HG03159 (cell line): Measurements from ENCODE around the gene CYB5R3.

Source experiments
- ATAC-seq: cut with Tn5 transposase; IDR thresholded peaks from one replicate; pipeline ENCODE4 v1.9.1; 2021; ENCODE audit warnings: mild to moderate bottlenecking, moderate library complexity; ENCODE audit not compliant: unreplicated experiment

Gene CYB5R3

DNA sequence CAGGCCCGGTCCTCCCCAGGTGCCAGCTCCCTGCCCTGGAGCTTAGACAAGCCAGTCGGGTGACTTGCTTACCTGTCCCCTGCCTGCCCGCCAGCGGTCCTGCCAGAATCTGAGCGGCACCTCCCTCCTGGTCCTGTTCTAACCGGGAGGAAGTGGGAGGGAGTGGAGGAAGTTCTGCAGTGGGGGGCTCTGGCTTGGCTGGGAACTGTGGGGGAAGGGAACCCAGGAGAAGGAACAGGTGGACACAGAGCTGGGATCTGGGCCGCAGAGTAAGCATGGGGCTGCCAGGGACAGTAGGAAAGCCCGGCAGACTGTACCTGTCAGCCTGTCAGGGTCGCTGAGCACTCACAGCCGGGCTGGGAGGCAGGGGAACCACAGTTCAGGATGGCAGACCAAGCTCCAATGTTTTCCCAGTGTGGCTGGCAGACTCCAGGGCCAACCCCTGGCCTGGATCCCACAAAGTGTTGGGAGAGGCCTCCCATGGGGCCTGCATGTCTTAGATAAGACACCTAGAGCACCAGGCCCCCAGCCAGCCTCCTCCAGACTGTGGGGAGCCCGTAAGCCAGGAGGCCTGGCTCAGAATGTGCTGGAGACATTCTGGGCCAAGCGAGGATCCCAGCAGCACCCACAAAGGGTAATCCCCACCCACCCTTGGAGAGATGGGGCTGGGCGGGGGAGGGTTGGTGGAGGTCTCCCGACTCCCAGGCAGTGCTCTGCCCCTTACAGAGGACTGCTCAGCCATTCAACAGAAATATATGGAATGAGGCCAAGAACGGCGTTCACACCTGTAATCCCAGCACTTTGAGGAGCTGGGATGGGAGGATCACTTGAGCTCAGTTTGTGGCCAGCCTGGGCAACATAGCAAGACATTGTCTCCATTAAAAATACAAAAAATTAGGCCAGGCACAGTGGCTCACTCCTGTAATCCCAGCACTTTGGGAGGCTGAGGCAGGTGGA, 2.3 kb downstream of the CYB5R3 start:
- no peak for ATAC-seq

DNA sequence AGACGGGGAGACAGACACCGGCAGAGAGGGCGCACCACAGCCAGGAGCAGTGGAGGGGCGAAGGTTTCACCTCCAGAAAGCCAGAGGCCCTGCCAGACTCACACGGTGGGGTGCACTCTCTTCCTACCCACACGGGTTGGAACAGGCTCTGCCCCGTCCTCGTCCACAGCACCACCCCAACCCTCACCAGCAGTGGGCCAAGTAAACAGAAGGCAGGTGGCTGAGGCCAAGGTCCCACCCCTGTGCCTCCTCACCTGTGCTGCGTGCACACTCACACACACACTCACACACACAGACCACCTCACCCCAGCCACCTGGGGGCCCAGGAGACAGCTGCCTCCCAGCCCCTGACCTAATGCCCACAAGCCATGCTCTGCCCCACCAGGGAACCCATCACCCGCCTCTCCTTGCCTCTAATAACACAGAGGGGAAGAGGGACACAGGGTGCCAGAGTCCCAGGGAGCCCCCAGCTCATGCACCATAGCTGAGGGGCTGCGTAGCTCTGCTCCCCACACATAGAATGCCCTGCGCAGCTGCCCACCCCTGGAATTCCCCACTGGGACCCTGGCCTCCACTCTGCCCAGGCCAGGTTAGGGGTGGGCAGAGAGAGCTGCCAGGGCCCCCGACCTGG, 3.1 kb downstream of the CYB5R3 start:
- no peak for ATAC-seq

DNA sequence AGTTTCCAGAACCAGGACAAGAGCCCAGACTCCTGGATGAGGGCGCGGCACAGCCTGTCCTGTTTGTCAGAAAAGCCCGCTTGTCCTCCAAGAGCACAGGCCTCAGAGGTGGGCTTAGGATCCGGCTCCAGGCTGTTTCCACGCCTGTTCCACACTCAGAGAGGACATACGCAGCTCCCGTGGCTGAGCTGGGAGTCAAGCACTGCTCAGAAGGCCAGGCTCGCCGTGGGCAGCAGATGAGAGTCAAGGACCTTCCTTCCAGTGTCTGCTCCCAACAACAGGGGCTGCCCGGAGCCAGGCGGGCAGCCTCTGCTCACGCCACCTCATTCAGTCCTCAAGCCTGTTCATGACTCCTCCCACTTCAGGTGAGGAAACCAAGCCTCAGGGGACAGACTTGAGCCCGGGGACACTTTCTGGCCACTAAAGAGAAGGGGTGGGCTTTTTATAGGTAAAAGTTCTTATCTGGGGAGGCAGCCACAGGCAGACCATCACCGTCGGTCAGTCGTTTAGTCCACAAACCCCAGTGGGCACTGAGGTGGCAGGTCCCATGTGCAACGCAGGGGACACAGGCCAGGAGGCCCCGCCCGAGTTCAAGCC, 3.8 kb downstream of the CYB5R3 start:
- no peak for ATAC-seq

DNA sequence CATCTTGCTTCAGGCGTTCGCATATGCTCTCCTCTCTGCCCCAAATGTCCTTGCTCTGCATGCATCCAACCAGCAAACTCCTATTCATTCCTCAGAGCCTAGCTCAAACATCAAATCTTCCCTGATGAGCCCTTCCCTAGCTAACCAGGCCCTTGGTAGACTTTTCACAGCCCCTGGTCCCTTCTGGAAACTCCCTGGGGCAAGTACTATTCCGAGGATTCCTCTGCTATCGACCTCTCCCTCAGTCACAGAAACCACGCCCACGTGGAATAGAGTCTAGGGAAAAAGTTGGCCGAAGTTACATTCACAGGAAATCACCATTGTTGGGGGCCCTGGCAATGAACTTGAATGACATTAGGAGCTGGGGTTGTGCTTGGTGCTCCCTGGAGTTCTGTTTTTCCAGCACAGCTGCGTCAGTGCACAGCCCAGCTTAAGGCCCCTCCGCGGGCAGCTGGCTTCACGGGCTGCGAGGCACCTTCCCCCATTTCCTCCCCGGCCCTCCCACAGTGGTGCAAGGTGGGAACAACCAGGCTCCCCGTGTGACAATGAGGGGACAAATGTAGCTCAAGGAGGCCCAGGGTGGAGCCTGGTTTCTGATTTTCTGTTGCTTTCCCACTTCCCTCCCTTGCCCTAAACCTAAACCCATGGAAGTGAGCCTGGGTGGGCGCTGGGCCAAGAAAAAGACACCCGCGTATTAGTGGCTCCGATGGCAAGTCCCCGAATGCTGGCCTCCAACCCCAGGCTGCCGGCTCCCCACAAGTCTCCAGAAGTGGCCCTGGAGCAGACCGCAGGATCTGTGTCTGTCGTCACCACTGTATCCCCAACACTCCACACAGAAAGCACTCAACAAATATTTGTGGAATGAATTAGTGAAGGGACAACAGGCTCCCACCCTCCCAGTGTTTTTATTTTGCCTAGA, 4.5 kb downstream of the CYB5R3 start:
- no peak for ATAC-seq

DNA sequence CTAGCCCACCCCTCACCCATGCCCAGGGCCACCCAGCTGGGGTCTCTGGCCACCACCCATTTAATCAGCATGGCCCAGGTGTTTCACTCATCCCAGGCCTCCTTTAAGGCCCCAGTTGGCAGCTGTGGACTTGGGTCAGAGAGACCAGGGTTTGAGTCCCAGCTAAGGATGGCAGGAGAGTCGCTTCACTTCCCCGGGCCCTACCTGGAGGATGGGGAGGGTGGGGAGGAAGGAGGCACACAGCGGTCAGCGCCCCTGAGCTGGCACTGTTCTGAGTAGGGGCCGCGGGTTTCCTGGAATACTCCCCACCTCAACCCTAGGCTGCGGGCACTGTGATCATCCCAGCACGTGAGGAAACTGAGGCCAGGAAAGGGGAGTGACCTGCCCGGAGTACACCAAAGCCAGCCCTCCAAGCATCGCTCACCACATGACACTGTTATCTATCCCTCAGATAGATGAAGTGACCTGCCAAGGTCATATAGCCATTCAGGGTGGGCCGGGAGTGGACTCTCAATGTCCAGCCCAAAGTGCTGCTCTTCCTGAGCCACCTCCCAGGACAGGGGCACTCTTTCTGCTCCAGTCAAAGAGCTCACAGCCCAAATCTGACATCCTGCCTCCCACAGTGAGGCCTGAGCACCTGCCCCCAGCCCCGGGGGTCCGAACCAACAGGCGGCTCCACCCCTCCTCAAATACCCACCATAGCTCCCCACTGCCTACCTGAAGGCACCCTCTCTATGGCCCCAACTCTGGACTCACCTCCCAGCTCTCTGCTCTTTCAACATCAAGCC, 5.4 kb downstream of the CYB5R3 start:
- no peak for ATAC-seq

DNA sequence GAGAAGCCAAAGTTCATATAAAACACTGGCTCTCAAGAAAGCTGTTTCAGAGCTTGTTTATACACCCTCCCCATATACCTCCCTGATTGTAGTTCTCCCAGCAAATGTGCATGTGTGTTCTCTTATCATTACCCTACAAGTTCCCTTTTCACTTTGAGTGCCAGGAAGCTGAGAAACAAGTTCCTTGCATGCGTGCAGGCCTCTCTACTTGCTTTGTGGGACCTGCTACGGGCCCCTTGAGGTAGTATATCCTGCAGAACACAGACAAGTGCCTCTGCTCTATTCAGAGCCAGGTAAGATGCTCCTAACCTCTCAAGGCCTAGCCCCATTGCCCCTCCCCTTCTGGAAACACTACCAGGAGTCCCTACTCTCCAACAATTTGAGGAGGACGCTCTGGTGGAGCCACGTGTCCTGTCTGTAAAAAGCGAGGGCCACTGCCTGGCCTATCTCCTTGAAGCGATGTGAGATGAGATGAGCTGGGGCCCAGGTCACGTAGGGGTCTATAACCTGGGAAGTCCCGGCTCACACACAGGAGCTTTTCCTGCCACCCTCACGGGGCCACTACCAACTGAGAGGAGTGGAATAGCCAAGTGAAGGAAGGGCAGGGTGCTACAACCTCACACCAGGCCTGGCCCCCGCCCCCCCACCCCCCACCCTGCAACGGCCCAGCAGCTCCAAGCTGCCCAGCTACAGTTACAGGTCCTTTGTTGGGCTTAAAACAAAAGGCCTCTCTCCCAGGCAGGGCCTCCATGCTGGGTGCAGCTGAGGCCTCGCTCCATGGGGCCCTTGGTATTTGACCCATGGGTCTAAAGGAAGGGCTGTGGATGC, 6.2 kb downstream of the CYB5R3 start:
- ATAC-seq, result no peak

DNA sequence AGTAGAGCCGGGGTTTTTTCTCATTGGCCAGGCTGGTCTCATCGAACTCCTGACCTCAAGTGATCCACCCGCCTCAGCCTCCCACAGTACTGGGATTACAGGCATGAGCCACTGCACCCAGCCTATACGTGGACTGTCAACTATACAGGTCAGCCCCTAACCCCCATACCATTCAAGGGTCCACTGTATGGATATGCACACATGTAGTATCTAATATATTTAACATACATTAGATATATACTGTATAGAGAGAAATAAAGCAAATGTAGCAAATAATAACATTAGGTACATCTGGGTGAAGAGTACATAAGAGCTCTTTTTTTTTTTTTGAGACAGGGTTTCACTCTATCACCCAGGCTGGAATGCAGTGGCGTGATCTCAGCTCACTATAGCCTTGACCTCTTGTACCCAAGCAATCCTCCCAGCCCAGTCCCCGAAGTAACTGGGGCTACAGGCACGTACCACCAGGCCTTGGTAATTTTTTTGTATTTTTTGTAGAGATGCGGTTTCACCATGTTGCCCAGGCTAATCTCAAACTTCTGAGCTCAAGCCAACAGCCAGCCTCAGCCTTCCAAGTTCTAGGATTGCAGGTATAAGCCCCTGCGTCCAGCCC, 7.3 kb downstream of the CYB5R3 start:
- no peak for ATAC-seq

DNA sequence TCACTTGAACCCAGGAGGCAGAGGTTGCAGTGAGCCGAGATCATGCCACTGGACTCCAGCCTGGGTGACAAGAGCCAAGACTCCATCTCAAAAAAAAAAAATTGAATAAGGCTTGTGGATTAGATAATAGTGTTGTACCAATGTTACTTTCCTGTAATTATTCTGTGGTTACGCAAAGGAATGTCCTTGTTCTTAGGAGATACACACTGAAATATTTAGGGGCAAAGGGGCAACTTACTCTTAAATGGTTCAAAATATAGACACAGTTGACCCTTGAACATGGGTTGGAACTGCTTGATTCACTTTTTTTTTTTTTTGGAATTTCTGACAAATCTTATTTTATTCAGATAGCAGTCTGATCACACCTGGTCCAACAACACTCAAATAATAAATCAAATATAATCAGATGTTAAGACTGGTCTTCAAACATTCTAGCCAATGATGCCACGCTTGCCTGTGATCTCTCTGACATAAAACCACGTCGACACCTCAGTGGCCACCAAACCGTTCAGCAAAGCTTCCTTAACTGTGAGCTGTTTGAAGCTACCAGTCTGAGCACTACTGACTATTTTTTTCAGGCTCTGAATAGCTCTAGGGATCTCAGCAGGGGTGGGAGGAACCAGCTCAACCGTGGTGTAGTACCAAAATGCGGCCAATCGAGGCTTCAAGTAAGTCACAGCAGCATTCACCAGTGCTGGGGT, 9.5 kb downstream of the CYB5R3 start:
- no peak for ATAC-seq

DNA sequence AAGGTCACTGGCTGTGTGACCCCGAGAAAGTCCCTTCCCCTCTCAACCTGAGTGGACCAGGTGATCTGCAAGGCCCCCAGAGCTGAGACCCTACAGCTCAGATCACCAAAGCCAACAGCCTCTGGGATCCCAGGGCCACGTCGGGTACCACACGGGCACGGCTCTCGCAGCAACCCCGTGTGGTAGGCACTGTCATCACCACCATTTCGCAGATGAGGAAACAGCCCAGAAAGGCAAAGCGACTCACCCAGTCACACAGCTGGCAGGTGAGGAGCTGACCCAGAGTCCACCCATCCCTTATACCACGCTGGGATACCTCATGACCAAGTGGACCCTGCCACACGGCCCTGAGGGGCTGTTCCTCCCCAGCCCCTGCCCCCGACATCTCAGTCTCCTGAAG, 11.6 kb downstream of the CYB5R3 start:
- no peak for ATAC-seq

DNA sequence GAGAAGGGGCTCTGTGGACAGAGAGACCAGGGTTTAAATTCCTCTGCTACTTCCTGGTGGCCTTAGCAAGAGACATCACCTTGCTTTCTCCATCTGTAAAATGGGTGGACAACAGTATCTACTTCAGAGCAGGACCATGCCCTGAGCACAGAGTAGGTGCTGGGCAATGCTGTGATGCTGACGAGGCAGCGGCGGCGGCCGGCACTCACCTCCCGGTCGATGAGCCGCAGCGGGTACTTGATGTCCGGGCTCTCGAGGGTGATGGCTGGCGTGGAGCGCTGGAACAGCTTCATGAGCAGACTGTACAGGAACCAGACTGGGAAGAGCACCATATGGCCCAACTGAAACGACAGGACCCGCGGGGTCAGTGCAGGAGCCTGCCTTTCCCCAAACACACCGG, 12.7 kb downstream of the CYB5R3 start:
- ATAC-seq, result no peak

DNA sequence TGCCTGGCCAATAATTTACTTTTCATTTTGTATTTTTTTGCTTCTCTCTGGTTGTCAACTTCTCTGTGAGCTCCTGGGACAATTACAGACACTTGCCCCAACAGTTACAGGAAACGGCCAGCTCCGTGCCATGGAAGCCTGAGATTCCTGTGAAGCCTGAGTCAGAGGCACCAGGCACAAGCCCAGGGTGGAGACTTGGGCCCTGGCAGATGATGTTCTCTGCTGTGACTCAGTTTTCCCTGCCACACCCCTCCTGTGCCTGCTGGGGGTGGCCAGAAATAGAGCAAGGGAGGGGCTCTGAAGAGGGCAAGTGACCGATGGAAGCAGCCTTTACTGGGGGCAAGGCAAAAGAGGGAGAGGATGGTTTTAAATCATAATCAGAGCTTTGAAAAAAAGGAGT, 13.7 kb downstream of the CYB5R3 start:
- ATAC-seq, result no peak

DNA sequence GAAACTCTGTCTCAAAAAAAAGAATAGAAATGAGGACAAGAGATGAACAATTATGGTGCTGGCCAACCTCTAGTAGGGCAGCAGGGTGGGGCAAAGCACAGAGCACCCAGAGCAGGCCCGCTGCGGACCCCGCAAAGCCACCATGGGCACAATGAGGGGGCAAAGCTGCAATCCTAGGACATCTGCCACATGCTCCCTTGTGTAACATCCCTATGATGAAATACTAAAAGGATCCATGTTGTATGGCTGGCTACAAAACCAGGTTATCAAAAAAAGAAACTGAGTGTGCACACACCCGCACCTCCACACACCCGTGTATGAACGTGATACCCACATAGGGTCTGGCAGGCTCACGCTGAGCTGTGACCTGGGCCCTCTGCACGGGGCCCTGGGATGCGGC, 16.2 kb downstream of the CYB5R3 start:
- no peak for ATAC-seq

DNA sequence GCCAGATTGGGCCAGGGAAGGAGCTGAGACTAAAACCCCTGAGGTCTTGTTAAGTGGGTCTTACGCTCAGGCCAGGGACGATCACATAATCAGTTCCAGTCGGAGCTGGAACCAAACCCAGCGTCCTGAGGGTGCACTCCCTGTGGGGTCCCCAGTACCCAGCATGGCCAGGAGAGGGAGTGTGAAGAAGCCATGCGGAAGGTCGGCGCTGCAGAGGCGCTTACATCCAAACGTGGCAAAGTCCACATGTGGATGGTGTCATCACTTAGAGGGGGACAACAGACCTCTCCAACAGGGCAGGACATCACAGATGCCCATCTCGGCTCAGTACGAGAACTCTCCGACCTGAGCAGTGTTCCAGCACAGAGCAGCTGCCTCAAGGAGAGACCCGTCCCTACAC, 17.1 kb downstream of the CYB5R3 start:
- no peak for ATAC-seq

DNA sequence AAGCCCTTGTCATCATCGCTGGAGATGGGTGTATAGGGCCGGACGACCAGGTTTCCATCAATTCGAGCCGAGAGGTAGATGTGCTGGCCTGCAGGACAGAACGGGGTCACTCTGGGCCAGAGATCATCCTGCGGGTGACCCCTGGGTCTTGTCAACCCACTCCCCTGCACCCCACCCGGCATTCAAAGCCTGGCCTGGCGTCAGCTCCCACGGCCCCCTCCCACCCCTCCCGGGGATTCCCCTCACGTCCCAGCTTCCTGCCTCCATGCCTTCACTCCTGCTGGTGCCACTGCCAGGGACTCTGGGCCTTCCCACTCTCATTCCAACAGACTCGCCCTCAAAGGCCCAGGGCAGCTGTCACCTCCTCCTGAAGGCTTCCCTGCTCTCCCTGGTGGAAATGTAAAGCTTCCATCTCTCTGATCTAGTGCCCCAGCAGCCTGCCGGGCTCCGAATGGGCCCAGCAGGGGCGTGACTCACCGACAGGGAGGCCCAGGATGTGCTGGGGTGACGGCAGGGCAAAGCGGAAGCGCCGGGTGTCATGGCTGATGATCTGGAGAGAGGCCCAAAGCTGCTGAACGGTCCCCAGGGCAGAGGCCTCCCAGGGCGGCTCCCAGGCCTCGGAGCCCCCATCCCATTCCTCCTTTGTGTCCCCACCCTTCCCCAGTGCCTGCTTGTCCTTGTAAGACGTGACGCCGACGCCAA, 18.1 kb downstream of the CYB5R3 start:
- ATAC-seq, result no peak

DNA sequence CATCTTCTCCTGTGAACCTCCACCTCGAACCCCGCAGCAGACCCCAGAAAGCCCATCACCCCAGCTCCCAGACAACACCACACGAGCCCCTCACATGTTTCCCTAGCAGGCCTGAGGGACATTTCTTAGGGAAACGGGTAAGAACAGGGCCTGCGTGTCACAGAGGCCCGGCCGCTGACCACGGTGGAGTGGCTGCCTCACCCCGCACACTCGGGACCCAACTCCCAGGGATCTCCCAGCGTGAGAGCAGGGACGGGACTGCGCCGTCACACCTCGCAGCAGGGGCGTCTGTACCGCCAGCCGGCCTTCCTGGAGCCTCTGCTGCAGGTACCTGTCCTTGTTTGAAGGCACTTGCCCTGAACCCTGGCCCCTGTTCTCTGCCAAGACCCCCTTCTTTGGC, 19.0 kb downstream of the CYB5R3 start:
- ATAC-seq, result no peak

DNA sequence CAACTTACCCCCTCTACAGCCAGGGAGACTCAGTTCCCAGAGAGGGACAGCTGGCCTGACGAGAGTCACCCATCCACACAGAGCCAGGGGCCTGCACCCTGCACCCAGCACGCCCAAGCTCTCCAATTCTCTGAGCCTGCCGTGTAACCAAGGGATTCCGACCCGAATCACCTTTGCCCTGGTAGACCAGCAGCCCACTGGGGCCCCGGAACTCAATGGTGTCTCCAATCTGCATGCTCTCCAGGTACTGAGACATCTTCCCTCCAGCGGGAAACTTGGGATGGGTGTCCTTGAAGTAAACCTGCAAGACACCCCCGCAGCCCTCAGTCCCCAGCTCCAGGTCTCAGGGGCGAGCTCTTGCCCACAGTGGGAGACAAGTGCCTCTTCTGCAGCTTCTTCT, 21.2 kb downstream of the CYB5R3 start:
- no peak for ATAC-seq

DNA sequence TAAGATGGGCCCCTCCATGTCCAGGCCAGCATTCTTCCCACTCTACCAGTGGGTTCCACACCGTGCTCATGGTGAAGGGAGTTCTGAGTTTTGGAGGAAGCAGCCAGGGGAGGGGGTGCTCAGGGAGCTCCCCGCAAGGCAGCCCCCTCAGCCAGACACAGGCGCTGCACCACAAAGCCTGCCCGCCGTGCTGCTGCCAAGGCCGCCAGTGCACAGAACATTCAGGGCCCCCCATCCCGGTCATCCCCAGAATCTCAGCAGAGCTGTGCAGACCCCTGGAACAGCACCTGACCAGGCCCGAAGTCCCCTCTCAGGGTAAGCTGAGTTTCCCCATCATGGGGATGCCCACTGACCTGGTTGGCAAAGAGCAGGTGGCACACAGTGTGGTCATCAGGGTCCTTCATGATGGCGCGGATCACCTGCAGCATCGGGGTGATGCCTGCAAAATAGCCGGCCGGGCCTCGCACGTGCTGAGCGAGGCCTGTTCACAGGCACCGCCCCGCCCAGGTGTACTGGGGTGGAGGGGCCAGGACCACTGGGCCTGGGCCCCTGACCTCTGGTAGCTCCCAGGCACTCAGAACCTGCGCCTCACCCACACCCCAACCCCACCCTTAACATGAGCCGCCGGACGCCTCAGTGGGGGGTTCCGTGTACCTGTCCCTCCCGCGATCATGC, 22.1 kb downstream of the CYB5R3 start:
- no peak for ATAC-seq
